Muscle of back (tissue), 13 donors: Measurements from ENCODE around the gene SESN2. TPM values are rescaled to one million over a fixed set of nuclear protein-coding genes. Genes with fewer than 3 reads are reported as not detected.
A peak's percentile ranks its signal among the peaks of the same experiment; 100 is the strongest.

Experiments
- DNase-seq, 3 donors: peaks; one replicate each; pipeline versions ENCODE4 v3.0.0 to v3.0.0-alpha.2; 2013
- long read RNA-seq, 9 donors: transcript quantifications; one replicate each; lab custom pipeline, GENCODE V29; 2026
- polyA plus RNA-seq, 10 donors: library from polyadenylated mRNA; unstranded; fragments of 120-200 nt; gene quantifications; one replicate each; pipeline ENCODE4 v1.2.1, GENCODE V29; 2013; ENCODE audit not compliant: insufficient read length in 10 of 10

SESN2 gene
- polyA plus RNA-seq: 1 to 10 TPM; 2.3 to 4.3 (median 3.5) TPM
- long read RNA-seq, donor 1, partial matches to known transcripts: 6 of 6 reads
- long read RNA-seq, donor 1, other reads (novel, unspliced or antisense): 0 of 6 reads
- long read RNA-seq, donor 2: 0 reads
- long read RNA-seq, donor 3: 0 reads
- long read RNA-seq, donor 4: 0 reads
- long read RNA-seq, donor 5: 0 reads
- long read RNA-seq, donor 6, partial matches to known transcripts: 0 of 4 reads
- long read RNA-seq, donor 6, other reads (novel, unspliced or antisense): 0 of 4 reads
- long read RNA-seq, donor 7, partial matches to known transcripts: 0 of 1 reads
- long read RNA-seq, donor 7, other reads (novel, unspliced or antisense): 0 of 1 reads
- long read RNA-seq, donor 8, partial matches to known transcripts: 0 of 1 reads
- long read RNA-seq, donor 8, other reads (novel, unspliced or antisense): 0 of 1 reads
- long read RNA-seq, donor 9: 0 reads

- DNase-seq: peak; percentile 99
Observed at GRCh38 chr1:28259252-28259933, at the start of gene SESN2. Gene SESN2 (plus strand): TSS chr1:28259518. CDS start chr1:28259848, 330 bp downstream.

GRCh38 chr1:28209700-28210099, 49.6 kb upstream of the SESN2 start:
- no peak for DNase-seq

GRCh38 chr1:28213315-28213714, 46.0 kb upstream of the SESN2 start:
- DNase-seq: no peak

GRCh38 chr1:28229089-28229488, 30.2 kb upstream of the SESN2 start:
- no peak for DNase-seq

GRCh38 chr1:28229996-28230395, 29.3 kb upstream of the SESN2 start:
- DNase-seq: no peak

GRCh38 chr1:28232558-28233263, 26.6 kb upstream of the SESN2 start, which contains the start of gene DNAJC8:
Gene DNAJC8 (minus strand): TSS chr1:28233029. CDS start chr1:28232998, 31 bp downstream.
- peak; percentile 86 to 97 (median 94) for DNase-seq

- no peak for DNase-seq
Observed at GRCh38 chr1:28233264-28233606, 26.1 kb upstream of the SESN2 start.

- peak; percentile 98 to 99 (median 99) for DNase-seq
Observed at GRCh38 chr1:28235755-28236655, 23.3 kb upstream of the SESN2 start, which contains the start of gene ATP5IF1. Gene ATP5IF1 (plus strand): TSS chr1:28236124. CDS start chr1:28236184, 60 bp downstream.

- no peak for DNase-seq
Observed at GRCh38 chr1:28236656-28237322, 22.5 kb upstream of the SESN2 start.

GRCh38 chr1:28239004-28239403, 20.3 kb upstream of the SESN2 start:
- DNase-seq: no peak

GRCh38 chr1:28240024-28240423, 19.3 kb upstream of the SESN2 start:
- DNase-seq: no peak

GRCh38 chr1:28241638-28242241, 17.6 kb upstream of the SESN2 start:
- no peak for DNase-seq

- DNase-seq: no peak
Observed at GRCh38 chr1:28243685-28244311, 15.5 kb upstream of the SESN2 start.

GRCh38 chr1:28244549-28245251, 14.6 kb upstream of the SESN2 start:
- peak in 1 of 3 donors; percentile 16 for DNase-seq

- peak in 2 of 3 donors; percentile 30 to 73 for DNase-seq
Observed at GRCh38 chr1:28246427-28246832, 12.9 kb upstream of the SESN2 start.

- peak in 2 of 3 donors; percentile 7 to 39 for DNase-seq
Observed at GRCh38 chr1:28247612-28248272, 11.6 kb upstream of the SESN2 start.

GRCh38 chr1:28248273-28249012, 10.9 kb upstream of the SESN2 start:
- peak; percentile 69 to 89 (median 82) for DNase-seq
